ENCODE data around the gene PLA2G7.
A peak's percentile ranks its signal among the peaks of the same experiment; 100 is the strongest.

Gene PLA2G7

DNA sequence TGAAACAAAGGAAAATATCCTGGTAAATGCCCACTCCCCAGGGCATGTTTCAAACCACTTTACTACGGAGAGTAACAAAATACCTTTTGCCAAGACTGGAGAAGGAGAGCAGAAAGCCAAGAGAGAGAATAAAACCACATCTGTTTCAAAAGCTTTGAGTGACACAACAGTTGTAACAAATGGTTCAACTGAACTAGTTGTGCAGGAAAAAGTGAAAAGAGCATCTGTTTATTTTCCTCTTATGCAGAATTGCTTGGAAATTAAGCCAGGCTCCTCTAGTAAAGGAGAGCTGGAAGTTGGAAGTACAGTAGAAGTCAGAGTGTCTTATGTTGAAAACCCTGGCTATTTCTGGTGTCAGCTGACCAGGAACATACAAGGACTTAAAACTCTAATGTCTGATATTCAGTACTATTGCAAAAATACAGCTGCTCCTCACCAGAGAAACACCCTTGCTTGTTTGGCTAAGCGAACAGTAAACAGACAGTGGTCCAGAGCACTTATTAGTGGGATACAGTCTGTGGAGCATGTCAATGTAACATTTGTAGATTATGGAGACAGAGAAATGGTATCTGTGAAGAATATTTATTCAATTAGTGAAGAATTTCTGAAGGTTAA, 44.9 kb downstream of the PLA2G7 start:
- no peak overlapping the region for H3K4me3 ChIP-seq (replicated peaks; ENCODE audit: low read depth, low read length)
- DNase-seq (ENCODE audit: extremely low read depth, insufficient read length), result no peak
- H3K27me3 ChIP-seq (replicated peaks; ENCODE audit: control insufficient read depth, insufficient read depth, low read length), result no peaks in the 10 kb centered on the region; the same call in 1 of the 2 replicates
- TF ChIP-seq, protein P1, sequence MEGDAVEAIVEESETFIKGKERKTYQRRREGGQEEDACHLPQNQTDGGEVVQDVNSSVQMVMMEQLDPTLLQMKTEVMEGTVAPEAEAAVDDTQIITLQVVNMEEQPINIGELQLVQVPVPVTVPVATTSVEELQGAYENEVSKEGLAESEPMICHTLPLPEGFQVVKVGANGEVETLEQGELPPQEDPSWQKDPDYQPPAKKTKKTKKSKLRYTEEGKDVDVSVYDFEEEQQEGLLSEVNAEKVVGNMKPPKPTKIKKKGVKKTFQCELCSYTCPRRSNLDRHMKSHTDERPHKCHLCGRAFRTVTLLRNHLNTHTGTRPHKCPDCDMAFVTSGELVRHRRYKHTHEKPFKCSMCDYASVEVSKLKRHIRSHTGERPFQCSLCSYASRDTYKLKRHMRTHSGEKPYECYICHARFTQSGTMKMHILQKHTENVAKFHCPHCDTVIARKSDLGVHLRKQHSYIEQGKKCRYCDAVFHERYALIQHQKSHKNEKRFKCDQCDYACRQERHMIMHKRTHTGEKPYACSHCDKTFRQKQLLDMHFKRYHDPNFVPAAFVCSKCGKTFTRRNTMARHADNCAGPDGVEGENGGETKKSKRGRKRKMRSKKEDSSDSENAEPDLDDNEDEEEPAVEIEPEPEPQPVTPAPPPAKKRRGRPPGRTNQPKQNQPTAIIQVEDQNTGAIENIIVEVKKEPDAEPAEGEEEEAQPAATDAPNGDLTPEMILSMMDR (IDR thresholded peaks at IDR 0.05; ENCODE audit: insufficient read depth, low read length, poor library complexity, severe bottlenecking), result no peak
- no peaks in the 10 kb centered on the region for H3K36me3 ChIP-seq (ENCODE audit: control insufficient read depth, insufficient read depth, low read length)

DNA sequence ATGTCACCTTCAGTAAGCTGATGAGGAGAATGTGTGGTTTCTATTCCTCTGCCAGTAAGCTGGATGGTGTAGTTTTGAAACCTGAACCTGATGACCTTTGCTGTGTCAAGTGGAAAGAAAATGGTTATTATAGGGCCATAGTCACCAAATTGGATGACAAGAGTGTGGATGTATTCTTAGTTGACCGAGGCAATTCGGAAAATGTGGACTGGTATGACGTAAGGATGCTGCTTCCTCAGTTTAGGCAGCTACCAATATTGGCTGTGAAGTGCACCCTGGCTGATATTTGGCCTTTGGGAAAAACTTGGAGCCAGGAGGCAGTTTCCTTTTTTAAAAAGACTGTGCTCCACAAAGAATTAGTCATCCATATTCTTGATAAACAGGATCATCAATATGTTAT, 45.5 kb downstream of the PLA2G7 start:
- Histone ChIP-seq H3K4me3 (replicated peaks; ENCODE audit: low read depth, low read length) (no peak overlapping the region), H3K36me3 (ENCODE audit: control insufficient read depth, insufficient read depth, low read length) (no peaks in the 10 kb centered on the region), H3K27me3 (replicated peaks; ENCODE audit: control insufficient read depth, insufficient read depth, low read length) (no peaks in the 10 kb centered on the region; the same call in 1 of the 2 replicates)
- no peak for DNase-seq (ENCODE audit: extremely low read depth, insufficient read length)
- TF ChIP-seq, protein P1 (IDR thresholded peaks at IDR 0.05; ENCODE audit: insufficient read depth, low read length, poor library complexity, severe bottlenecking), result no peak

DNA sequence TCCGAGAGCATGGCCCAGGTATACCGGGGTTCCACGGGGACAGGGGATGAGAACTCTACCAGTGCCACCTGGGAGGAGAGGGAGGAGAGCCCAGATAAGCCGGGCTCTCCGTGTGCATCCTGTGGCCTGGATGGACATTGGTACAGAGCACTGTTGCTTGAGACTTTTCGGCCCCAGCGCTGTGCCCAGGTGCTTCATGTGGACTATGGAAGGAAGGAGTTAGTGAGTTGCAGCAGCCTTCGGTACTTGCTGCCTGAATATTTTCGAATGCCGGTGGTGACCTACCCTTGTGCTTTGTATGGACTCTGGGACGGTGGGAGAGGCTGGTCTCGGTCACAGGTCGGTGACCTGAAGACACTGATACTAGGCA, 46.2 kb downstream of the PLA2G7 start:
- H3K36me3 ChIP-seq (ENCODE audit: control insufficient read depth, insufficient read depth, low read length), result no peaks in the 10 kb centered on the region
- DNase-seq (ENCODE audit: extremely low read depth, insufficient read length), result no peak
- no peaks in the 10 kb centered on the region; the same call in 1 of the 2 replicates for H3K27me3 ChIP-seq (replicated peaks; ENCODE audit: control insufficient read depth, insufficient read depth, low read length)
- TF ChIP-seq, protein P1 (IDR thresholded peaks at IDR 0.05; ENCODE audit: insufficient read depth, low read length, poor library complexity, severe bottlenecking), result no peak
- no peak overlapping the region for H3K4me3 ChIP-seq (replicated peaks; ENCODE audit: low read depth, low read length)

DNA sequence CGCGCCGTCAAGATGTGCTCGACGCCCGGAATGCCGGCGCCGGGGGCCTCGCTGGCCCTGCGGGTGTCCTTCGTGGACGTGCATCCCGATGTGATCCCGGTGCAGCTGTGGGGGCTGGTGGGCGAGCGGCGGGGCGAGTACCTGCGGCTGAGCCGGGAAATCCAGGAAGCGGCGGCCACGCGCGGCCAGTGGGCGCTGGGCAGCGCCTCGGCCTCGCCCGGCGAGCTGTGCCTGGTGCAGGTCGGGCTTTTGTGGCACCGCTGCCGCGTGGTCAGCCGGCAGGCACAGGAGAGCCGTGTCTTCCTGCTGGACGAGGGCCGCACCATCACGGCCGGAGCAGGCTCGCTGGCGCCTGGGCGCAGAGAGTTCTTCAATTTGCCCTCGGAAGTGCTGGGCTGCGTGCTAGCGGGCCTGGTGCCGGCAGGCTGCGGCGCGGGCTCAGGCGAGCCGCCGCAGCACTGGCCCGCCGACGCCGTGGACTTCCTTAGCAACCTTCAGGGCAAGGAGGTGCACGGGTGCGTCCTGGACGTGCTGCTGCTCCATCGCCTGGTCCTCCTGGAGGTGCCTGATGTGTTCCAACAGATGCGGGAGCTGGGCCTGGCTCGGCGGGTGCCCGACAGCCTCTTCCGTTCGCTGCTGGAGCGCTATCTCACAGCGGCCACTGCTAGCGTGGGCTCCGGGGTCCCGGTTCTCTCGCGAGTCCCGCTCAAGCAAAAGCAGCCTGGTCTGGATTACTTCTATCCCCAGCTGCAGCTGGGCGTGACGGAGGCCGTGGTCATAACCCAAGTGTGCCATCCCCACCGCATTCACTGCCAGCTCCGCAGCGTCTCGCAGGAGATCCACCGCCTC, 46.8 kb downstream of the PLA2G7 start:
- Histone ChIP-seq H3K36me3 (ENCODE audit: control insufficient read depth, insufficient read depth, low read length) (no peaks in the 10 kb centered on the region), H3K27me3 (replicated peaks; ENCODE audit: control insufficient read depth, insufficient read depth, low read length) (no peaks in the 10 kb centered on the region; the same call in 1 of the 2 replicates), H3K4me3 (replicated peaks; ENCODE audit: low read depth, low read length) (no peak overlapping the region)
- TF ChIP-seq, protein P1 (IDR thresholded peaks at IDR 0.05; ENCODE audit: insufficient read depth, low read length, poor library complexity, severe bottlenecking), result no peak
- DNase-seq (ENCODE audit: extremely low read depth, insufficient read length), result peak; percentile 5

DNA sequence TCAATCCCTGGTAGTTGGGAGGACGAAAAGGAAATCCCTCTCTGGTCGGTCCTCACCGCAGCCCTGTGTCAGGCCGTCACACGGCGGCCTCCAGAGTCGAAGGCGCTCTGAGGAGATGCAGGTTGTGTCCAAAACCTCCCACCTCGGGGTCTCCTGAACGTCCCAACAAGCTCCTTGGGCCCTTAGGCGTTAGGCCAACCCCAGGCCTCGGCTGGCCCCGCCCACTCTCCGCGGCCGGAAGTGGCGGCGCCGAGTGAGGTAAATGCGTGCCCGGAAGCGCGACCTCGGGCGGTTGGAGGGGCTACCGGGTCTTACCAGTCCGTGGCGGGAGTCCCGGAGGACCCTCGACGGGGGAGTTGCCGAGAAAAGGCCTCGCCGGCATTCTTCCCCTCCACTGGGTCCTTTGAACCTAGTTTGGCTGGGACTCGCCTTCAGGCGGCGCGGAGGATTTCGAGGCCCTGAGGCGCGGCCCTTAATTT, 47.5 kb downstream of the PLA2G7 start, which contains the start of gene TDRD6:
TSS of gene TDRD6 (plus strand) at position 267 of the 479 bp plus-strand sequence. CDS start 244 bp downstream, outside the sequence.
- peak; percentile 3 for DNase-seq (ENCODE audit: extremely low read depth, insufficient read length)
- Histone ChIP-seq H3K4me3 (replicated peaks; ENCODE audit: low read depth, low read length) (no peak within 1 kb of the TSS), H3K27me3 (replicated peaks; ENCODE audit: control insufficient read depth, insufficient read depth, low read length) (no peaks in the 10 kb centered on the region; the same call in 1 of the 2 replicates), H3K36me3 (ENCODE audit: control insufficient read depth, insufficient read depth, low read length) (no peaks in the 10 kb centered on the region)
- TF ChIP-seq, protein P1 (IDR thresholded peaks at IDR 0.05; ENCODE audit: insufficient read depth, low read length, poor library complexity, severe bottlenecking), result no peak

All from GM06990 (cell line).